ENCODE results near the gene MYH11. TPM values are rescaled to one million over a fixed set of nuclear protein-coding genes. Genes with fewer than 3 reads are reported as not detected.

MYH11 gene
- total and polyA plus RNA-seq, 10 of the 15 experiments (the other 5 are each of a cell fraction or from before 2014, with no cell fraction given), result 0.01 to 1.9 (median 0.13) TPM; not detected in 1

DNA sequence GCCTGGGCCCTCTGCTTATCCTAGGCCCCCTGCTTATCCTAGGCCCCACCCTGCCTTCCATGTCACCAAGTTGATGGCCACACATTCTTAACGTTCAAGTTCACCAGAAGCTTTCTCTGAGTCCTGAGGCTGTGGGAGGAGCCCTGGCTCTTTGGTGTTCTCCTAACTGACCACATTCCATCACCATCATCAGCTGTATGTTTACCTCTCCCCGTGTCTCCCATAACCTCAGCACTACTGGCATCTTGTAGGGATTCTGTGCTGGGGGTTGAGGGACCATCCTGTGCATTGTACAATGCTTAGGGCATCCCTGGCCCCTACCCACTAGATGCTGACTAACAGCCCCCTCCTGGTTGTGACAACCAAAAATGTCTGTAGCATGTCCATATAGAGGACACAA is 107.5 kb downstream of the MYH11 start (continued):
- TF ChIP-seq, protein P1, sequence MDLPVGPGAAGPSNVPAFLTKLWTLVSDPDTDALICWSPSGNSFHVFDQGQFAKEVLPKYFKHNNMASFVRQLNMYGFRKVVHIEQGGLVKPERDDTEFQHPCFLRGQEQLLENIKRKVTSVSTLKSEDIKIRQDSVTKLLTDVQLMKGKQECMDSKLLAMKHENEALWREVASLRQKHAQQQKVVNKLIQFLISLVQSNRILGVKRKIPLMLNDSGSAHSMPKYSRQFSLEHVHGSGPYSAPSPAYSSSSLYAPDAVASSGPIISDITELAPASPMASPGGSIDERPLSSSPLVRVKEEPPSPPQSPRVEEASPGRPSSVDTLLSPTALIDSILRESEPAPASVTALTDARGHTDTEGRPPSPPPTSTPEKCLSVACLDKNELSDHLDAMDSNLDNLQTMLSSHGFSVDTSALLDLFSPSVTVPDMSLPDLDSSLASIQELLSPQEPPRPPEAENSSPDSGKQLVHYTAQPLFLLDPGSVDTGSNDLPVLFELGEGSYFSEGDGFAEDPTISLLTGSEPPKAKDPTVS (IDR thresholded peaks at IDR 0.05; ENCODE audit: low read depth, low read length), result no peak
- no peak for TF ChIP-seq SREBF2 (IDR thresholded peaks at IDR 0.05; ENCODE audit: low read length)
- no peak for TF ChIP-seq ZBED1 (IDR thresholded peaks at IDR 0.05; ENCODE audit: borderline replicate concordance)
- TF ChIP-seq, protein P2, sequence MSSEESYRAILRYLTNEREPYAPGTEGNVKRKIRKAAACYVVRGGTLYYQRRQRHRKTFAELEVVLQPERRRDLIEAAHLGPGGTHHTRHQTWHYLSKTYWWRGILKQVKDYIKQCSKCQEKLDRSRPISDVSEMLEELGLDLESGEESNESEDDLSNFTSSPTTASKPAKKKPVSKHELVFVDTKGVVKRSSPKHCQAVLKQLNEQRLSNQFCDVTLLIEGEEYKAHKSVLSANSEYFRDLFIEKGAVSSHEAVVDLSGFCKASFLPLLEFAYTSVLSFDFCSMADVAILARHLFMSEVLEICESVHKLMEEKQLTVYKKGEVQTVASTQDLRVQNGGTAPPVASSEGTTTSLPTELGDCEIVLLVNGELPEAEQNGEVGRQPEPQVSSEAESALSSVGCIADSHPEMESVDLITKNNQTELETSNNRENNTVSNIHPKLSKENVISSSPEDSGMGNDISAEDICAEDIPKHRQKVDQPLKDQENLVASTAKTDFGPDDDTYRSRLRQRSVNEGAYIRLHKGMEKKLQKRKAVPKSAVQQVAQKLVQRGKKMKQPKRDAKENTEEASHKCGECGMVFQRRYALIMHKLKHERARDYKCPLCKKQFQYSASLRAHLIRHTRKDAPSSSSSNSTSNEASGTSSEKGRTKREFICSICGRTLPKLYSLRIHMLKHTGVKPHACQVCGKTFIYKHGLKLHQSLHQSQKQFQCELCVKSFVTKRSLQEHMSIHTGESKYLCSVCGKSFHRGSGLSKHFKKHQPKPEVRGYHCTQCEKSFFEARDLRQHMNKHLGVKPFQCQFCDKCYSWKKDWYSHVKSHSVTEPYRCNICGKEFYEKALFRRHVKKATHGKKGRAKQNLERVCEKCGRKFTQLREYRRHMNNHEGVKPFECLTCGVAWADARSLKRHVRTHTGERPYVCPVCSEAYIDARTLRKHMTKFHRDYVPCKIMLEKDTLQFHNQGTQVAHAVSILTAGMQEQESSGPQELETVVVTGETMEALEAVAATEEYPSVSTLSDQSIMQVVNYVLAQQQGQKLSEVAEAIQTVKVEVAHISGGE (CRISPR knock-in tag; IDR thresholded peaks at IDR 0.05), result no peak
- TF ChIP-seq PAX5 (IDR thresholded peaks at IDR 0.05; ENCODE audit: borderline replicate concordance, low read depth, low read length), result no peak
- no peak for TF ChIP-seq CREB1 (IDR thresholded peaks at IDR 0.05; ENCODE audit: low read depth)
- no peak for TF ChIP-seq PML (IDR thresholded peaks at IDR 0.05; ENCODE audit: low read length)
- TF ChIP-seq ZNF217 (IDR thresholded peaks at IDR 0.05), result no peak
- no peak for TF ChIP-seq YBX1 (IDR thresholded peaks at IDR 0.05)

DNA sequence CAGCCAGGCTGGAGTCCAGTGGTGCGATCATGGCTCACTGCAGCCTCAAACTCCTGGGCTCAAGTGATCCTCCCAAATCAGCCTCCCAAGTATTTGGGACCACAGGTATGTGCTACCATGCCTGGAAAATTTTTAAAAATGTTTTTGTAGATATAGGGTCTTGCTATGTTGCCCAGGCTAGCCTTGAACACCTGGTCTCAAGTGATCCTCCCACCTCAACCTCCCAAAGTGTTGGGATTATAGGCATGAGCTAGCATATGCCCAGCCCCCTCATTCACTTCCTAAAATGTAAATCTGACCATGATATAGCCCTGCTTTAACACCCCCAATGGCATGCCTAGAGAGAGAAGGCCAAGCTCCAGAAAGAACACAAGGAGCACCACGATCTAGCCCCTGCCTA is 108.2 kb downstream of the MYH11 start:
- in situ Hi-C loops (cut with MboI), result no loop called here
- Histone ChIP-seq H3K9ac (ENCODE audit: control insufficient read depth, insufficient read depth, low read length) (no peak overlapping the region), H2AFZ (ENCODE audit: control insufficient read depth, low read depth, low read length) (no peak overlapping the region), H3K9me3 (replicated peaks; ENCODE audit: control insufficient read depth, insufficient read depth, low read length) (no peaks in the 10 kb centered on the region), H3K79me2 (ENCODE audit: control insufficient read depth, insufficient read depth, low read length) (no peaks in the 10 kb centered on the region), H3K27me3 (replicated peaks in 1 of 2; ENCODE audit: control insufficient read depth in 2 of 2, insufficient read depth in 2 of 2, low read length in 1 of 2) (no peaks in the 10 kb centered on the region), H3K4me1 (ENCODE audit: control insufficient read depth, insufficient read depth, low read length) (no peaks in the 10 kb centered on the region), H4K20me1 (ENCODE audit: control insufficient read depth, insufficient read depth) (no peaks in the 10 kb centered on the region), H3K36me3 (ENCODE audit: control insufficient read depth in 2 of 2, insufficient read depth in 2 of 2, low read length in 1 of 2) (no peaks in the 10 kb centered on the region), H3K27ac (ENCODE audit: control insufficient read depth, insufficient read depth) (no peak overlapping the region), H3K4me2 (ENCODE audit: control insufficient read depth, insufficient read depth) (no peak overlapping the region), H3K4me3 (no peak overlapping the region)
- ChIA-PET RAD21 (ENCODE audit: unreplicated experiment) (no interaction called here), SMC1A (ENCODE audit: uncharacterized antibody, unreplicated experiment) (no interaction called here), POLR2A (no interaction called here), CTCF (no interaction called here)
- TF ChIP-seq RFX5 (IDR thresholded peaks at IDR 0.05; ENCODE audit: low read depth, low read length), result no peak
- TF ChIP-seq JUNB (IDR thresholded peaks at IDR 0.05), result no peak
- no peak for TF ChIP-seq SIN3A (IDR thresholded peaks at IDR 0.05; ENCODE audit: low read depth, low read length)
- TF ChIP-seq MYC (IDR thresholded peaks at IDR 0.05; ENCODE audit: insufficient read depth, insufficient read length, insufficient replicate concordance, low read length, severe bottlenecking), result no peak
- no peak for TF ChIP-seq CREM (IDR thresholded peaks at IDR 0.05; ENCODE audit: low read depth)
- TF ChIP-seq RUNX3 (IDR thresholded peaks at IDR 0.05; ENCODE audit: low read length), result no peak
- no peak for TF ChIP-seq CBX3 (IDR thresholded peaks at IDR 0.05; ENCODE audit: borderline replicate concordance, low read depth)
- no peak for TF ChIP-seq FOXM1 (IDR thresholded peaks at IDR 0.05; ENCODE audit: low read depth, low read length)
- FAIRE-seq (no peak), ATAC-seq (no peak), DNase-seq (ENCODE audit: low read depth, low spot score) (no peak)
- BruUV-seq (replicated peaks), result no TSS peak
- intact Hi-C loops (cut with micrococcal nuclease; ENCODE audit: unreplicated experiment), result no loop called here
- 39% methylated on average over 2 of the region's 2 CpGs for WGBS (ENCODE audit: insufficient coverage, insufficient replicate concordance, low lambda C conversion rate, missing lambda C conversion rate)
